ENCODE measurements around the gene DCXR.

DNA sequence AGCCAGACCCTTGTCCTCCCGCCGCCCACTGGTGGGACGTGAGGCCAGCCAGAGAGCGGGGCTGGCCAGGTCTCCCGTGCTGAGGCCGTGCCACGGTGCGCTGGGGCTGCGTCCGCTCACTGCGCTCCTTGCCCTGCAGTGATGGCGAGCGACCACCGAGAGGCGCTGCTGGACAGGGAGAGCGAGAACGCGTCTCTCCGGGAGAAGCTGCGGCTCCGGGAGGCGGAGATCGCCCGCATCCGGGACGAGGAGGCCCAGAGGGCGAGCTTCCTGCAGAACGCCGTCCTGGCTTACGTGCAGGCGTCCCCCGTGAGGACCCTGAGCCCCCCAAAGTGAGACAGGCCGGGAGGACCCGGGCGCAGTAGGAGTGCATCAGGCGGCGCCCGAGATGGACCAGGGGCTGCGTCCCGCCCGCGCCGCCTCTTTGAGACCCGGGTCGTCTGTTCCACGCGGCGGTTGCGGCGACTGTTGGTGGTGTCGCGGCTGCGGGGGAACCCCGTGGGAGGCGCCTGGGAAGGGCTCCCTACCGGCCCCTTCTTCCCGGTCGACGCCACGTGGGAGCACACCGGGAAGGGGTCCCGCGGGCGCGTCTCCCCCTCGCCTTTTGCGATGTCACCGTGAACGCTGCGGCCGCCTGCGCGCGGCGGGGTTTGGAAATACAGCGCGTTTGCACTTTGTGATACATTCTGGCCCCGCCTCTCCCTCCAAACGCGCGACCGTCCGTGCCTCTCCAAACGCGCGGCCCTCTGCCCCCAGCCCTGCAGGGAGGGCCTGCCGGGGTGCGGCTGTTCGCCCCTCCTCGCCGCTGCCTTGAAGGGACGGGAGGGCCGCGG, 6.8 kb downstream of the DCXR start:
- TF ChIP-seq, protein P1, sequence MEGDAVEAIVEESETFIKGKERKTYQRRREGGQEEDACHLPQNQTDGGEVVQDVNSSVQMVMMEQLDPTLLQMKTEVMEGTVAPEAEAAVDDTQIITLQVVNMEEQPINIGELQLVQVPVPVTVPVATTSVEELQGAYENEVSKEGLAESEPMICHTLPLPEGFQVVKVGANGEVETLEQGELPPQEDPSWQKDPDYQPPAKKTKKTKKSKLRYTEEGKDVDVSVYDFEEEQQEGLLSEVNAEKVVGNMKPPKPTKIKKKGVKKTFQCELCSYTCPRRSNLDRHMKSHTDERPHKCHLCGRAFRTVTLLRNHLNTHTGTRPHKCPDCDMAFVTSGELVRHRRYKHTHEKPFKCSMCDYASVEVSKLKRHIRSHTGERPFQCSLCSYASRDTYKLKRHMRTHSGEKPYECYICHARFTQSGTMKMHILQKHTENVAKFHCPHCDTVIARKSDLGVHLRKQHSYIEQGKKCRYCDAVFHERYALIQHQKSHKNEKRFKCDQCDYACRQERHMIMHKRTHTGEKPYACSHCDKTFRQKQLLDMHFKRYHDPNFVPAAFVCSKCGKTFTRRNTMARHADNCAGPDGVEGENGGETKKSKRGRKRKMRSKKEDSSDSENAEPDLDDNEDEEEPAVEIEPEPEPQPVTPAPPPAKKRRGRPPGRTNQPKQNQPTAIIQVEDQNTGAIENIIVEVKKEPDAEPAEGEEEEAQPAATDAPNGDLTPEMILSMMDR (IDR thresholded peaks at IDR 0.05): peak; percentile 86 to 97 (median 96)
- TF ChIP-seq POLR2A (IDR thresholded peaks at IDR 0.05) (no peak), EP300 (IDR thresholded peaks at IDR 0.05) (no peak)
